GM21423 (cell line): ENCODE data around the gene ABCA1.

Experiments
- ATAC-seq: cut with Tn5 transposase; IDR thresholded peaks from one replicate; pipeline ENCODE4 v1.9.1; 2021; ENCODE audit warnings: mild to moderate bottlenecking, moderate library complexity; ENCODE audit not compliant: unreplicated experiment

The ABCA1 gene

GRCh38 chr9:104802110-104802509, 125.8 kb downstream of the ABCA1 start:
- no peak for ATAC-seq

- no peak for ATAC-seq
Measured at GRCh38 chr9:104800068-104800785, 127.7 kb downstream of the ABCA1 start.

DNA sequence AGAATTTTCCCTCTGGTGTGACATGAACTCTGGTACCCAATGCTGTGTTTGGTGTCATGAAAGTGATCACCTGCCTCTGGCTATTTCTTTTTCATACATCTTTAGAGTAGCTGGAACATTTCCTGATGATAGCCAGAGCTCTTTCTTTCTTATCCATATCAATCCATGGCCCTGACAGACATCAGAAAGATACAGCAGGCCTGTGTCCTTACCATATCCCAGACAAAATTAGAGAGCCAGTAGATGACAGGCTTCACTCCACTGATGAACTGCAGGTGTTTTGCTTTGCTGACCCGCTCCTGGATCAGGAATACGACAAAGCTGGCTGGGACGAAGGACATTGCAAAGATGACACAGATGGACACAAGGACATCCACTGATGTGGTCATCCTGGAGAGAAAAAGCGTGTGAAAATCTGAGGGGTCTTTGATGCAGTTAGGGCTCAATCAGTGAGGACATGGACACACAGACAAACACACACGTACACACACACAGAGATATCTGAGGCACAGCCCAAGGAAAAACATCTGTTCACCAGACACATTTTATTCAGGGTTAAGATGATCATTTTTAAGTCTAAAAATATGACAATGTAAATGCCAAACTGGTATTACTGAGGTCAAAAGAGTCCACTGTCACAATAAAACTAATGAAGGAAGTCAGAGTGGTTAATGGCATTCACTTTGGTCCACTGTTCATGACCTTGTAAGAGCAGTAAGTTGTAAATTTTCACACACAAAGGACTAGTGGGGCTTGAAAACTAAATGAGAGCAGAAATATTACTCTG, 129.6 kb downstream of the ABCA1 start:
- ATAC-seq: no peak

- no peak for ATAC-seq
Measured at GRCh38 chr9:104795857-104796256, 132.1 kb downstream of the ABCA1 start.

DNA sequence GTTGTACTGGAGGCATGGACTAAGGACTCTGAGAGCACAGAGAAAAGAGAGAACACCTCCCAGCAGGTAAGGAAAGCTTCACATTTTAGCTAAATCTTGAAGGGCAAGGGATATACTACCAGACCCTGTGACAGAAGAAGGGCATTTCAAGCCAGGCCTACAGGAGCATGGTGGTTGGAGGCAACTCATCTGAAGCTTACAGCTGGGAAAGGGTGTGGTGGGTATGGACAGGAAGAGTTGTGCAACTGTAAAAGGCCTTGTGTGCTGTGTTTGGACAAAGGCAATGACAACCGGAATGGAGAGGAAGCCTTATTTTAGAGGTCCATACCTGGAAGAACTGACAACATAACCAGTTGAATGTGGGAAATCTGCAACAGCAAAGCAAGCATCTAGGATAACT, 132.9 kb downstream of the ABCA1 start:
- no peak for ATAC-seq

- no peak for ATAC-seq
Measured at GRCh38 chr9:104794070-104794469, 133.9 kb downstream of the ABCA1 start.

DNA sequence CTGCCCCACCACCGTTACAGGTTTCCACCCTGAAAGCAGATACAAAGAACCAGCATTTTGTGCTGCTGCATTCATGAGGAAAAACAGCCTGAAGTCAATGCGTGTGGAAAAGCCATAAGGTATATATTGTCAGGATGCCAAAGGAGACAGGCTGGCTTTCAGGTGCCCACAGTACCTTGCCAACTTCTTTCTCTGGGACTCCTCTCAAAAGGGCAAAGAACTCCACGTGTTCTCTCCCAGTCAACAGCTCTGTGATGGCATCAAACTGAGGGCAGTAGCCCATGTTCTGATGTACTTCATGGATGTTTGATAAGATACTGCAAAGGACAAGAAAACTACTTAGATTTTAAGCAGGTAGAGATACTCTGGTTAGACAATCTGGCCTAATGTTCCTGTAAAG, 139.7 kb downstream of the ABCA1 start:
- ATAC-seq: no peak

GRCh38 chr9:104787306-104788015, 140.5 kb downstream of the ABCA1 start:
- no peak for ATAC-seq

GRCh38 chr9:104786293-104786692, 141.7 kb downstream of the ABCA1 start:
- no peak for ATAC-seq

- ATAC-seq: peak; percentile 78
Measured at GRCh38 chr9:104784098-104784497, 143.9 kb downstream of the ABCA1 start.

DNA sequence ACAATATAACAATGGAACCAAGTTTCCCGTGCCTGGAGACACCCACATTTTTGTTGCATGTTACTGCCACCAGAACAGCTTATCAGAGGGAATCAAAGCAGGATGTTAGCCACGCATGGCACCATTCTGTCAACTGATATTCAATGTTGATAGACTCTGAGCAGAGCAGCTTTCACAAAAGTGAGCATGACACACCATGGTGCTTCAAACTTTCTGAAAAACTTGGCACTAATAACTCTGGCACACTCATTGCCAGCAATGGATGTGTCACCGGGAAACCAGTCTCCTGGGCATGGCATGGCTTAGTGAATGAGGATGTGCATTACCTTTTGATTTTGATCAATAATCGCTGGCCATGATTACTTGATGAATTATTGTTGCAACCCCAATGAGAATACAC, 144.4 kb downstream of the ABCA1 start:
- no peak for ATAC-seq

DNA sequence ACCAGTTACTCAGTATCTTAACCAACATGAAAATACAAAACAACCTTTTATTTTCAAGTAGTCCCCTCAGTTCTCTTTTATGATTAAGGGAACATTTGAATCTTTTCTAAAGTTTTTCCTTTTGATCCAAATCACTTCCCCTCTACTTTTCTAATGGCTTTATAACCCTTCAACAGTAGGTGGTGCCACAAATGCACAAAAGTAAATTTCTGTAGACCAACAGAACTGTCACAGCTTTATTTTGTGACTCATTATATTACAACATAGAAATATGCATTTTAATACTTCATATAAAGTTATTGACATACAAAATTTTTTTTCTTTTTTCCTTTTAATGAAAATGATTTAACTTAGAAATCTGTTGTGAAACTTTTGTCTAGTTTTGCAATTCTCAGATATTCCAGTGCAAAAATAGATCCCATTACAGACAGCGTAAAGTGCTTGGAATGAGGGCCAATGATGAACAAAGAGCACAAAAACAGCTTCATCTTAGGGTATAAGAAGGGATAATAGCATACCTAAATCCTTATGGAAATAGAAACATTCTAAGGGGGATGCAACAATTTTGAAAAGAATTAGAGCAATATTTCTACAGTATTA, 147.1 kb downstream of the ABCA1 start:
- peak; percentile 40 for ATAC-seq

DNA sequence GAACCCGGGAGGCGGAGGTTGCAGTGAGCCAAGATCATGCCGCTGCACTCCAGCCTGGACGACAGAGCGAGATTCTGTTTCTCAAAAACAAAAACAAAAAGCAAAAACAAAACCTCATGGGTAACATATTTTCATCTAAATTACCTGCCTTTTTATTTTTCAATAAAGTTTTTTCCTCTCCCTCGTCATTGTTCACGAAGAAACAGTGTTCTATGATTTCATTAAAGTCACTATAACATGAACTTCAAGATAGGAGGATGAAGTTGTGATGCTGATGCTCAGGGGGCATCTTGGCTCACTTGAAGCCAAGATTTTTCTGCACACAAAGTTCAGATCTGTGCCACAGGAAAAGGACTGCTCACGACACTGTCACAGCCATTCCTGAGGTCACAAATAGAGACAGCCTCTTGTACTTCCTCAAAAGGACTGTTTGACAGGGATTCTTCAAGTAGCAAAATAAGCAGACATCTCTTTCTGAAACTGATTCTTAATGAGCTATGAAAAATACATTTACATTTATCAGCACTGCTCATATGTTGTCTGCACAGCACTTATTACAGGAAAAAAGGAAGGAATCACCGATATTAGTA, 147.9 kb downstream of the ABCA1 start:
- ATAC-seq: no peak

GRCh38 chr9:104779334-104779733, 148.6 kb downstream of the ABCA1 start:
- no peak for ATAC-seq

DNA sequence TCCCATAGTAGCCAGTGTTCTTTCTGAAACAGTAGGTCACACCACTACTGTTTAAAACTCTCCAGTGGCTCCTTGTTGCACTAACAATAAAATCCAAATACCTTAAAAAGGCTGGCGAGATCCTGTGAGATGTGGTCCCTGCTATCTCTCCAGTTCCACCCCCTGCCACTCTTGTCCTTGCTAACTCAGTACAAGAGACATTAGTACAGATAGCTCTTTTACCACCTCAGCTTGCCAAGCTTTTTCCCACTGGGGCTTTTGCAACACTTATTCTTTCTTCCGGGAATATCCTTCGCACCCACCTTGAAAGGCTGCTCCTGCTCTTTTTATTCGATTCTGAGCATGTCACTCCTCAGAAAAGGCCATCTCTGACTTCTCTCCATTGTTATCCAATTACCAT, 149.2 kb downstream of the ABCA1 start:
- ATAC-seq: no peak

DNA sequence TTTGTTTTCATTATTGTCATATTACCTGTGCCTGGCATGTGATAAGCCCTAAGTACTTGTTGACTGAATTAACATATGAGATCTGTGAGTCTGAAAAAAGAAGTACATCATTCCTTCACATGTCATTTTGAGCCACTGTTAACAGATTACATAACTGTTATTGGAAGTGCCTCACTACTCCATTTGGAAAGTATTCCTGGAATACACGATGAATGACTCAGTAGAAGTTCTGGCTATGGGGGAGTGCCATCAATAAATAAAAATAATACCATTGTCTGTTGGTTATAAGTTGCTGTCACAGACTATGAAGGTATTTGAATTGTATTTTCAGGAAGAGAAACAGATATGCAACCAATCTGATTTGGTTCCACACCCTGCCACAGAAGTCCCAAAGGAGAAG, 151.2 kb downstream of the ABCA1 start:
- ATAC-seq: no peak

DNA sequence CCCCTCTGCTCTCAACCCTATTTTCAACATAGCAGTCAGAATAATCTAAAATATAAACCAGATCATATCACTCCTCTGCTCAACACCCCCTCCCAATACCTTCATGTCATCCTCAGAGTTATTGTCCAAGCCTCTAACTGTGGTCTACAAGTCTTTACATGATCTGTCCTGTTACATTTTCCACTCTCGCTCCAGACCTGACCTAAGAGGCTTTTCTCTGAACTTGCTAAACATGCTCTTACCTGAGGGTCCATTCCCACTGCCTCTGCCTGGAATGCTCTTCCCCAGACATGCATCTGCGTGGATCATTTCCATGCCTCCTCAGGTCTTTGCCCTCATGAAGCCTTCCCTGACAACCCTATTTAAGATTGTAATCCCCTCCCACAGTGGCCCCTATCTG, 152.0 kb downstream of the ABCA1 start:
- ATAC-seq: no peak

GRCh38 chr9:104775574-104775936, 152.4 kb downstream of the ABCA1 start:
- peak; percentile 58 for ATAC-seq

GRCh38 chr9:104774831-104775573, 153.0 kb downstream of the ABCA1 start:
- ATAC-seq: peak; percentile 84

DNA sequence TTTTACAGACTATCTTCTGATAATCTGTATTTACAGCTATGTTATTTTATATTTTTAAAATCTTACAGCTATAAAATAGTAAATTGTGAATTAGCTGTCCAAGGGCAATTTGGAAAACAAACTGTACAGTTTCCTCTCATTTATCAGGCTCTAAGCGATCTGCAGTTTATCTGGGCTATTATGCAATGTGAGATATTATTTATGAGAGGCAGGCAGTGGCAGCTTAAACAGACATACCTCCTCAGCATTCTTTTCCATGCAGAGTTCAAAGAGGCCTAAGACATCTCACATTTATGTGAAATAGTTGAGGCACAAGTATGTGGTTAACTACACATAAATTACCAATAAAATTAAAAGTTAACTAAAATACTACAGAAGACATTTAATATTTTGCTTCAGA, 153.8 kb downstream of the ABCA1 start:
- no peak for ATAC-seq
